Stimulated activated CD8-positive, alpha-beta memory T cell treated with anti-CD3 and anti-CD28 coated beads, Interleukin-12 subunit alpha, Interleukin-12 subunit beta, amount 100 ng/mL, for 4 hours (primary cell): Measurements from ENCODE around the gene NBPF14.
A peak's percentile ranks its signal among the peaks of the same experiment; 100 is the strongest.
"Not testable (repeated sequence)": the region's sequence is repeated elsewhere in the genome, so short reads cannot be mapped to it uniquely, and the experiment has no call there.

ENCODE experiments used
- DNase-seq: peaks from one replicate; pipeline ENCODE4 v3.0.0-alpha.2; 2020; ENCODE audit warnings: low read depth

The NBPF14 gene

GRCh38 chr1:148595911-148596310 lies at the start of gene NBPF14:
NBPF14 (minus strand) TSS chr1:148596011; CDS start chr1:148595717, 294 bp downstream.
- DNase-seq = not testable (repeated sequence)

GRCh38 chr1:148625451-148625850 lies 29.6 kb upstream of the NBPF14 start:
- DNase-seq = not testable (repeated sequence)

- not testable (repeated sequence) for DNase-seq
These were observed 22.4 kb upstream of the NBPF14 start for GRCh38 chr1:148618216-148618615.

GRCh38 chr1:148605266-148605665 lies 9.5 kb upstream of the NBPF14 start:
- DNase-seq = not testable (repeated sequence)

- not testable (repeated sequence) for DNase-seq
These were observed 451 bp downstream of the NBPF14 start for GRCh38 chr1:148595360-148595759.

GRCh38 chr1:148591098-148591497 lies 4.7 kb downstream of the NBPF14 start:
- not testable (repeated sequence) for DNase-seq

GRCh38 chr1:148532158-148532557 lies 63.7 kb downstream of the NBPF14 start:
- DNase-seq = not testable (repeated sequence)

GRCh38 chr1:148529101-148529567 lies 66.7 kb downstream of the NBPF14 start:
- peak; percentile 37 for DNase-seq

GRCh38 chr1:148528591-148528990 lies 67.2 kb downstream of the NBPF14 start:
- not testable (repeated sequence) for DNase-seq

GRCh38 chr1:148526587-148526986 lies 69.2 kb downstream of the NBPF14 start:
- not testable (repeated sequence) for DNase-seq

- DNase-seq = not testable (repeated sequence)
These were observed 72.3 kb downstream of the NBPF14 start for GRCh38 chr1:148523205-148524144.

GRCh38 chr1:148522561-148523204 lies 73.1 kb downstream of the NBPF14 start:
- DNase-seq = peak; percentile 76

GRCh38 chr1:148522072-148522471 lies 73.7 kb downstream of the NBPF14 start:
- DNase-seq = peak; percentile 65

GRCh38 chr1:148514310-148514709 lies 81.5 kb downstream of the NBPF14 start:
- DNase-seq = not testable (repeated sequence)

- not testable (repeated sequence) for DNase-seq
These were observed 83.1 kb downstream of the NBPF14 start for GRCh38 chr1:148512571-148513184.

- not testable (repeated sequence) for DNase-seq
These were observed 101.9 kb downstream of the NBPF14 start for GRCh38 chr1:148493933-148494332.

GRCh38 chr1:148483029-148483428 lies 112.8 kb downstream of the NBPF14 start, which contains the start of gene PPIAL4G:
PPIAL4G (minus strand) TSS chr1:148483302; CDS start chr1:148483252, 50 bp downstream.
- DNase-seq = not testable (repeated sequence)
